ENCODE data around the gene WIPF2. TPM values are rescaled to one million over a fixed set of nuclear protein-coding genes. Genes with fewer than 3 reads are reported as not detected.

The WIPF2 gene
- total and polyA plus RNA-seq, 2 of the 8 experiments (the other 6 are each of a cell fraction or from before 2014, with no cell fraction given): 6.9 to 25.3 TPM

- CTCF ChIA-PET (ENCODE audit: partially characterized antibody): interaction anchor here (1.0 to 5.9 kb wide), 9 partner anchors 7 to 185 kb away, joined by 3 to 61 read pairs (median 7); partner anchors contain the start of gene WIPF2
- WGBS, 2 experiments (ENCODE audit: extremely low coverage in 1 of 2, insufficient coverage in 1 of 2, insufficient read length in 1 of 2, insufficient replicate concordance in 2 of 2, low coverage in 1 of 2, low lambda C conversion rate in 2 of 2, missing lambda C conversion rate in 1 of 2): 86% methylated on average over 1 of the region's 1 CpG; no CpG with 5 or more reads in 1 of the 2 experiments
- FAIRE-seq: no peak
- no peak for TF ChIP-seq KDM4A (IDR thresholded peaks at IDR 0.05; ENCODE audit: low read depth, low read length, severe bottlenecking)
- TF ChIP-seq KDM1A (IDR thresholded peaks at IDR 0.05; ENCODE audit: borderline replicate concordance, low read length): no peak
- TF ChIP-seq E2F6 (IDR thresholded peaks at IDR 0.05): no peak
- no peak for TF ChIP-seq MAFK (IDR thresholded peaks at IDR 0.05; ENCODE audit: low read depth, low read length)
- TF ChIP-seq EZH2 (IDR thresholded peaks at IDR 0.05; ENCODE audit: low read depth, low read length, severe bottlenecking): no peak
- TF ChIP-seq SIRT6 (IDR thresholded peaks at IDR 0.05; ENCODE audit: low read length): no peak
- no peak for TF ChIP-seq CREB1 (IDR thresholded peaks at IDR 0.05)
- no peak for TF ChIP-seq FOSL1 (IDR thresholded peaks at IDR 0.05; ENCODE audit: insufficient read depth, low read depth, low read length)
- TF ChIP-seq SRF (IDR thresholded peaks at IDR 0.05; ENCODE audit: low read depth, low read length): no peak
- no peak for TF ChIP-seq ASH2L (IDR thresholded peaks at IDR 0.05; ENCODE audit: low read length)
- TF ChIP-seq CHD1 (IDR thresholded peaks at IDR 0.05; ENCODE audit: low read depth, low read length): no peak
- TF ChIP-seq TEAD4 (IDR thresholded peaks at IDR 0.05; ENCODE audit: low read depth, low read length): no peak
- no peak for TF ChIP-seq NANOG (IDR thresholded peaks at IDR 0.05; ENCODE audit: insufficient read depth, low read depth, low read length, poor library complexity, severe bottlenecking)
- no peak for TF ChIP-seq KDM5A (IDR thresholded peaks at IDR 0.05; ENCODE audit: low read length)
- no peak for TF ChIP-seq CEBPB (IDR thresholded peaks at IDR 0.05; ENCODE audit: low read depth, low read length)
Measured at GRCh38 chr17:40197550-40197949, 21.6 kb upstream of the WIPF2 start.

More at GRCh38 chr17:40197550-40197949, 21.6 kb upstream of the WIPF2 start:
- Histone ChIP-seq H3K4me2 (ENCODE audit: insufficient read depth in 1 of 2, low read depth in 2 of 2, low read length in 2 of 2) (no peak overlapping the region), H3K4me1 (replicated peaks in 1 of 4; ENCODE audit: control insufficient read depth in 3 of 4, insufficient read depth in 4 of 4, low read length in 3 of 4) (peaks cover 0 to 6% (median 3%) of the 10 kb centered on the region in 4 experiments; a peak in 4 of 7 replicates), H4K91ac (replicated peaks; ENCODE audit: insufficient read length, low read length) (no peak overlapping the region), H2AFZ (ENCODE audit: low read length) (no peak overlapping the region), H2BK15ac (ENCODE audit: low read length) (no peak overlapping the region), H3K56ac (replicated peaks; ENCODE audit: insufficient read length, low read depth, low read length) (no peak overlapping the region), H3K14ac (ENCODE audit: insufficient read length) (no peak overlapping the region), H3K79me1 (ENCODE audit: low read depth, low read length) (no peaks in the 10 kb centered on the region), H2BK20ac (ENCODE audit: low read length) (no peak overlapping the region), H3K79me2 (ENCODE audit: control insufficient read depth in 1 of 2, insufficient read depth in 2 of 2, low read length in 2 of 2) (no peaks in the 10 kb centered on the region), H3K23ac (ENCODE audit: insufficient read length) (no peak overlapping the region), H3K4me3 (ENCODE audit: extremely low read depth in 1 of 4, insufficient read depth in 2 of 4, low read depth in 3 of 4, low read length in 4 of 4) (no peak overlapping the region), H3K27ac (ENCODE audit: low read depth, low read length) (no peak overlapping the region), H3K36me3 (ENCODE audit: control insufficient read depth in 2 of 4, insufficient read depth in 4 of 4, low read length in 3 of 4) (peaks cover 0 to 10% (median 6%) of the 10 kb centered on the region in 4 experiments; a peak in 5 of 8 replicates), H3K4ac (replicated peaks; ENCODE audit: insufficient read length, low read depth, low read length) (no peak overlapping the region), H3K27me3 (replicated peaks in 1 of 4; ENCODE audit: control insufficient read depth in 3 of 4, extremely low read depth in 1 of 4, insufficient read depth in 3 of 4, low read length in 3 of 4) (no peaks in the 10 kb centered on the region), H4K20me1 (replicated peaks in 1 of 2; ENCODE audit: control insufficient read depth in 1 of 2, insufficient read depth in 2 of 2, low read length in 2 of 2) (no peaks in the 10 kb centered on the region), H3K18ac (ENCODE audit: extremely low read depth, low read length) (no peak overlapping the region), H3K9ac (replicated peaks in 1 of 4; ENCODE audit: extremely low read depth in 1 of 4, low read depth in 3 of 4, low read length in 3 of 4) (no peak overlapping the region), H3K9me3 (ENCODE audit: insufficient read depth in 2 of 2, low read depth in 1 of 2, low read length in 1 of 2) (no peaks in the 10 kb centered on the region), H2BK5ac (ENCODE audit: low read depth, low read length) (no peak overlapping the region), H2AK5ac (ENCODE audit: low read depth, low read length) (no peak overlapping the region), H2BK12ac (ENCODE audit: low read depth, low read length) (no peak overlapping the region), H4K5ac (ENCODE audit: insufficient read length, low read depth, low read length) (no peak overlapping the region), H2BK120ac (replicated peaks; ENCODE audit: low read depth, low read length) (no peak overlapping the region), H3K23me2 (ENCODE audit: low read depth, low read length) (no peaks in the 10 kb centered on the region), H4K8ac (ENCODE audit: extremely low read depth, insufficient read depth, low read length) (no peak overlapping the region)
- no peak for DNase-seq (ENCODE audit: low read depth in 1 of 2, low spot score in 2 of 2)
- POLR2A ChIA-PET (ENCODE audit: partially characterized antibody): interaction anchor here (0.6 to 3.9 kb wide), 8 partner anchors 12 to 97 kb away, joined by 3 to 9 read pairs (median 3); partner anchors contain the start of genes CASC3, NR1D1 and WIPF2
